AG04450 (cell line): ENCODE measurements around the gene NR5A2. TPM values are rescaled to one million over a fixed set of nuclear protein-coding genes. Genes with fewer than 3 reads are reported as not detected.

Experiments
- CTCF ChIA-PET: fragments of 300-600, 350-600 bp; formaldehyde crosslinking; extraction: SDS; loops from one replicate; lab custom pipeline; 2022; ENCODE audit warnings: antibody characterized with exemption, inconsistent platforms; lab: Charles Lee
- POLR2A ChIA-PET: fragments of 350-600 bp; formaldehyde crosslinking; extraction: SDS; loops from one replicate; lab custom pipeline; 2021; ENCODE audit warnings: antibody characterized with exemption, inconsistent platforms; lab: Yijun Ruan, JAX
- DNase-seq: peaks from one replicate; pipeline ENCODE4 v3.0.0-alpha.2; 2011; ENCODE audit warnings: low read depth, low spot score
- H3K27ac ChIP-seq: one replicate; pipeline ENCODE4 v1.5.1; 2012; ENCODE audit warnings: low read depth, low read length, control low read depth
- H3K27me3 ChIP-seq: one replicate; pipeline ENCODE4 v1.6.0; 2012; ENCODE audit warnings: low read length; ENCODE audit not compliant: control insufficient read depth, insufficient read depth
- H3K4me3 ChIP-seq: 2 replicates; pipeline ENCODE4 v1.5.1; 2011; ENCODE audit warnings: mild to moderate bottlenecking, low read depth, low read length, control low read depth
- H3K9me3 ChIP-seq: 2 replicates; pipeline ENCODE4 v1.5.1; 2012; ENCODE audit warnings: low read length; ENCODE audit not compliant: control insufficient read depth, insufficient read depth
- CTCF ChIP-seq: IDR thresholded peaks from 2 replicates; pipeline ENCODE4 v1.5.1; 2011; ENCODE audit warnings: low read depth, low read length, control low read depth, inconsistent platforms
- polyA plus RNA-seq: library from polyadenylated mRNA; depleted of rRNA; stranded (reverse); fragments of >200 nt; gene quantifications from 2 replicates; pipeline ENCODE4 v1.2.3, GENCODE V29; 2011

The NR5A2 gene
- polyA plus RNA-seq, 1 experiment = 0.02 TPM

- no peak for DNase-seq
- TF ChIP-seq CTCF = no peak
- Histone ChIP-seq H3K4me3 (no peak overlapping the region), H3K27me3 (no peaks in the 10 kb centered on the region), H3K27ac (no peak overlapping the region), H3K9me3 (no peaks in the 10 kb centered on the region)
- POLR2A ChIA-PET = no interaction called here
- CTCF ChIA-PET = interaction anchor here (1.0 to 2.2 kb wide), 3 partner anchors 14 to 154 kb away, joined by 3 to 5 read pairs (median 4); no protein-coding TSS in a partner anchor
Observed at GRCh38 chr1:200154069-200154767, 126.7 kb downstream of the NR5A2 start.

- Histone ChIP-seq H3K9me3 (no peaks in the 10 kb centered on the region), H3K27me3 (no peaks in the 10 kb centered on the region), H3K4me3 (no peak overlapping the region), H3K27ac (no peak overlapping the region)
- POLR2A ChIA-PET = no interaction called here
- no peak for TF ChIP-seq CTCF
- CTCF ChIA-PET = interaction anchor here (1.2 kb wide), 1 partner anchor 18 kb away, joined by 9 read pairs; no protein-coding TSS in a partner anchor
- DNase-seq = no peak
Observed at GRCh38 chr1:200157715-200158114, 130.2 kb downstream of the NR5A2 start.

- ChIA-PET POLR2A (no interaction called here), CTCF (interaction anchor here (0.6 to 1.7 kb wide), 3 partner anchors 22 to 477 kb away, joined by 3 to 6 read pairs (median 3); no protein-coding TSS in a partner anchor)
- Histone ChIP-seq H3K4me3 (no peak overlapping the region), H3K27ac (no peak overlapping the region), H3K27me3 (no peaks in the 10 kb centered on the region), H3K9me3 (no peaks in the 10 kb centered on the region)
- TF ChIP-seq CTCF = no peak
- DNase-seq = no peak
Observed at GRCh38 chr1:200161801-200162200, 134.3 kb downstream of the NR5A2 start.

GRCh38 chr1:200162258-200162657 lies 134.7 kb downstream of the NR5A2 start:
- no peaks in the 10 kb centered on the region for H3K27me3 ChIP-seq
- no peak for DNase-seq
- no peaks in the 10 kb centered on the region for H3K9me3 ChIP-seq
- H3K27ac ChIP-seq = no peak overlapping the region
- ChIA-PET POLR2A (no interaction called here), CTCF (interaction anchor here (0.6 to 1.2 kb wide), 2 partner anchors 24 to 477 kb away, joined by 3 read pairs; no protein-coding TSS in a partner anchor)
- TF ChIP-seq CTCF = no peak
- H3K4me3 ChIP-seq = no peak overlapping the region

- H3K9me3 ChIP-seq = no peaks in the 10 kb centered on the region
- no peak for TF ChIP-seq CTCF
- H3K4me3 ChIP-seq = no peak overlapping the region
- ChIA-PET CTCF (interaction anchor here (0.6 kb wide), 1 partner anchor 326 kb away, joined by 5 read pairs; no protein-coding TSS in a partner anchor), POLR2A (interaction anchor here (0.7 kb wide), 1 partner anchor 86 kb away, joined by 5 read pairs; no protein-coding TSS in a partner anchor)
- no peak for DNase-seq
- no peaks in the 10 kb centered on the region for H3K27me3 ChIP-seq
- H3K27ac ChIP-seq = no peak overlapping the region
Observed at GRCh38 chr1:200162877-200163276, 135.4 kb downstream of the NR5A2 start.
